Psoas muscle (tissue), 8 donors: ENCODE measurements around the gene PPP2R2D. TPM values are rescaled to one million over a fixed set of nuclear protein-coding genes. Genes with fewer than 3 reads are reported as not detected.
A peak's percentile ranks its signal among the peaks of the same experiment; 100 is the strongest.

Experiments used
- ATAC-seq, 4 donors: fragments of 200-7000 bp; cut with Tn5 transposase; one replicate each; pipeline ENCODE4 v1.9.1; 2020; ENCODE audit warnings: moderate library complexity in 3 of 4, mild to moderate bottlenecking in 2 of 4
- DNase-seq, 2 donors: peaks; one replicate each; pipeline ENCODE4 v3.0.0-alpha.2; 2020
- H3K27ac ChIP-seq: fragments of 200-600 bp; one replicate; pipeline ENCODE4 v1.8.0; 2022
- H3K27me3 ChIP-seq, 3 donors: fragments of 200-600 bp in 1 of 3; one replicate each; pipeline versions ENCODE4 v1.6.1 to v1.8.0; 2013 to 2022; ENCODE audit warnings: low read length in 2 of 3, mild to moderate bottlenecking in 2 of 3, moderate library complexity in 1 of 3; ENCODE audit not compliant: insufficient read depth in 3 of 3
- H3K36me3 ChIP-seq, 2 donors: fragments of 200-600 bp in 1 of 2; one replicate each; pipeline versions ENCODE4 v1.6.1 to v1.8.0; 2013 to 2022; ENCODE audit warnings: low read depth in 1 of 2, mild to moderate bottlenecking in 1 of 2, moderate library complexity in 1 of 2; ENCODE audit not compliant: insufficient read depth in 1 of 2
- H3K4me1 ChIP-seq: fragments of 200-600 bp; one replicate; pipeline ENCODE4 v1.8.0; 2022
- H3K4me3 ChIP-seq: fragments of 200-600 bp; one replicate; pipeline ENCODE4 v1.8.0; 2022; ENCODE audit warnings: mild to moderate bottlenecking
- H3K9me3 ChIP-seq: fragments of 200-600 bp; one replicate; pipeline ENCODE4 v1.8.0; 2022
- WGBS, 3 donors: extraction: QIAGEN DNeasy Blood & Tissue Kit; methylation state at CpG; one replicate each; pipeline versions ENCODE4 v1.1.6 to v1.1.7; 2013; 5-methylcytosine and 5-hydroxymethylcytosine counted together
- intact Hi-C, 2 donors: fragments of 100-400 bp; cut with DNase I; formaldehyde crosslinking; loops; one replicate each; pipeline versions ENCODE4 v1.11.0 to v1.14.2; 2022
- polyA plus RNA-seq, 3 donors: library from polyadenylated mRNA; stranded (reverse); fragments of 200-250 nt; gene quantifications; one replicate each; pipeline ENCODE4 v1.2.3, GENCODE V29; 2013
- total RNA-seq, 4 donors: library from RNA; stranded (reverse); fragmentation: NEBNext Ultra II Directional in 2 of 4; extraction: Animal tissue kit (Norgen Biotek cat#: 25700) in 2 of 4; gene quantifications; one replicate each; pipeline versions ENCODE4 v1.2.1 to v1.2.4, GENCODE V29; 2021 to 2023
- TF ChIP-seq, protein P1 (sequence below): fragments of 200-600 bp; IDR thresholded peaks from one replicate; pipeline ENCODE4 v1.8.0; 2022; ENCODE audit warnings: antibody characterized with exemption
- donor health status: healthy with polysubstance abuse.
- donor health status: DM: no; HTN: no; CAD: no; lungs with moderate emphysema.
- donor health status: Bipolar disorder and iron deficiency.
- donor health status: healthy.
- donor health status: DM: yes; HTN: yes; CAD: no.
- donor health status: DM: no; HTN: no; CAD: no.
- donor health status: DM: no; HTN: no; CAD: no.
- donor health status: DM: yes; HTN: yes; CAD: no.

The PPP2R2D gene
- total and polyA plus RNA-seq, 7 donors = 19.2 to 47.4 (median 25.7) TPM

DNA sequence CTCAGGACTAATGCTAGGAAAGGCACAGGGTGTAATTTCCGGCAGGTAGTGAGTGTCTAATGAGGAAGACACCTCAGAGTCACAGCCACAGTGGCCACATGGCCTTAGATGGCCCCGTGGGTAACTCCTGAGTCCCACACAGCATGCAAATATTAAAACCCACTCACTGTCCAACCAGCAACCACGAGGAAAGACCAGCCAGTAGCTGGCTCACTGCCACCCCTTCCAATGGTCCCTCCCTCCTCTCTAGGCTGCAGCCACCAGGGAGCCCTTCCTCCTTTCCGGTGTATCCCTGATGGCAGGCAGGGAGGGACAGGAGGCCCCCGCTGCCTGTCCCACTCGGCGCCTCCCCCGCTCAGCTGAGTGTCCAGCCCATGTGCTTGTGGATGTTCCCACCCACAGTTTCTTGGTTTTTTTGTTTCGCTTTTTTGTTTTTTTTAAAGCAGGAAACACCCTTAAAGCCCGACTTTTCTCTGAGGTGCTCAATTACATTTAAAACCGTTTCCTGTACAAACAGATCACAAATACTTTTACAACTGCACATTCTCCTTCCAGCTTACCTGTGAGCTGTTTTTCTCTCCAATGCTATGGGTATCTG lies 71.8 kb downstream of the PPP2R2D start:
- peaks cover 0 to 57% of the 10 kb centered on the region in 2 donors for H3K36me3 ChIP-seq
- TF ChIP-seq, protein P1, sequence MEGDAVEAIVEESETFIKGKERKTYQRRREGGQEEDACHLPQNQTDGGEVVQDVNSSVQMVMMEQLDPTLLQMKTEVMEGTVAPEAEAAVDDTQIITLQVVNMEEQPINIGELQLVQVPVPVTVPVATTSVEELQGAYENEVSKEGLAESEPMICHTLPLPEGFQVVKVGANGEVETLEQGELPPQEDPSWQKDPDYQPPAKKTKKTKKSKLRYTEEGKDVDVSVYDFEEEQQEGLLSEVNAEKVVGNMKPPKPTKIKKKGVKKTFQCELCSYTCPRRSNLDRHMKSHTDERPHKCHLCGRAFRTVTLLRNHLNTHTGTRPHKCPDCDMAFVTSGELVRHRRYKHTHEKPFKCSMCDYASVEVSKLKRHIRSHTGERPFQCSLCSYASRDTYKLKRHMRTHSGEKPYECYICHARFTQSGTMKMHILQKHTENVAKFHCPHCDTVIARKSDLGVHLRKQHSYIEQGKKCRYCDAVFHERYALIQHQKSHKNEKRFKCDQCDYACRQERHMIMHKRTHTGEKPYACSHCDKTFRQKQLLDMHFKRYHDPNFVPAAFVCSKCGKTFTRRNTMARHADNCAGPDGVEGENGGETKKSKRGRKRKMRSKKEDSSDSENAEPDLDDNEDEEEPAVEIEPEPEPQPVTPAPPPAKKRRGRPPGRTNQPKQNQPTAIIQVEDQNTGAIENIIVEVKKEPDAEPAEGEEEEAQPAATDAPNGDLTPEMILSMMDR = no peak
- no peaks in the 10 kb centered on the region for H3K9me3 ChIP-seq
- intact Hi-C loops = no loop called here
- H3K27ac ChIP-seq = peak overlapping the region; percentile 21
- no peak overlapping the region for H3K4me3 ChIP-seq
- peak; percentile 25 to 48 (median 35) for ATAC-seq
- DNase-seq = peak; percentile 60 to 83
- H3K4me1 ChIP-seq = peaks cover 45% of the 10 kb centered on the region
- WGBS, 3 donors = 41 to 49% (median 46%) methylated on average over 11 of the region's 11 CpGs
- H3K27me3 ChIP-seq = no peaks in the 10 kb centered on the region

DNA sequence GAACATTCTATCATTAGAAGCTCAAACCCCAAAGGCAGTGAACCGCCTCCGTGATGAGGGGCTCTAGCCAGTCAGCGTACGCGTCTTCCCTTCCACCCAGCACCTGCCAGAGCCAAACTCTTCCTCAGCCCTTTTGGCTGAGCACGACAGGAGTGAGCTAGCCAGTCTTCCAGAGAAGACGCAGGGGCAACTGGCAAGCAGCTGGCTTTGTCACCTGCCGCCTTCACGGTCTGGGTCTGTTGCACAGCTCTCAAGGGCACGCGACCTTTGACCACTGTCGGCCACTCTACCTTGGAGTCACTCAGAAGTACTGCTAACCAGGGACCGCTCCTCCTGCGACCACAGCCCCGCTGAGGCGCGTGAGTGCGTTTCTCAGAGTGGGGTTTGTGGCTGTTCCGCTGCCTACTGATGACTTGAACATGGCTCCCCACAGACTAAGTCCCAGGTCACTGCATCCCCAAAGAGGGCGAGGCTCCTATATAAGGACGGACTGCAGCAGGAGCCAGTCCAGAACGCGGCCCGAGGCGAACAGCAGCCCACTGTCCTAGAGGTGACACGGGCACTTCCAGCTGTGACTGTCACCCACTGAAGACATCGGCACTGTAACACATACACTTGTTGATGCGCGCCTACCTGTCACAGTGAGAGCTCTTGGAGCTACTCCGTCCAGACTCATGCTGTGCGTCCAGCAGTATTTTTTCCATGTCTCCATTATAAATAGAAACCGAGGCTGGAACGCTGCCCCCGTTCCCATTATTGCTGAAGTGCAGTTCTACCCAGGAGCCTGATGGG lies 72.5 kb downstream of the PPP2R2D start:
- ATAC-seq (peak; percentile 58 to 83 (median 74)), DNase-seq (peak in 1 of 2 donors; percentile 70)
- Histone ChIP-seq H3K36me3 (peaks cover 0 to 50% of the 10 kb centered on the region in 2 donors), H3K27me3 (no peaks in the 10 kb centered on the region), H3K27ac (peak overlapping the region; percentile 31), H3K4me3 (no peak overlapping the region), H3K9me3 (no peaks in the 10 kb centered on the region), H3K4me1 (peaks cover 49% of the 10 kb centered on the region)
- TF ChIP-seq, protein P1 = no peak
- 54 to 67% (median 59%) methylated on average over 34 of the region's 34 CpGs for WGBS, 3 donors
- intact Hi-C loops = no loop called here

DNA sequence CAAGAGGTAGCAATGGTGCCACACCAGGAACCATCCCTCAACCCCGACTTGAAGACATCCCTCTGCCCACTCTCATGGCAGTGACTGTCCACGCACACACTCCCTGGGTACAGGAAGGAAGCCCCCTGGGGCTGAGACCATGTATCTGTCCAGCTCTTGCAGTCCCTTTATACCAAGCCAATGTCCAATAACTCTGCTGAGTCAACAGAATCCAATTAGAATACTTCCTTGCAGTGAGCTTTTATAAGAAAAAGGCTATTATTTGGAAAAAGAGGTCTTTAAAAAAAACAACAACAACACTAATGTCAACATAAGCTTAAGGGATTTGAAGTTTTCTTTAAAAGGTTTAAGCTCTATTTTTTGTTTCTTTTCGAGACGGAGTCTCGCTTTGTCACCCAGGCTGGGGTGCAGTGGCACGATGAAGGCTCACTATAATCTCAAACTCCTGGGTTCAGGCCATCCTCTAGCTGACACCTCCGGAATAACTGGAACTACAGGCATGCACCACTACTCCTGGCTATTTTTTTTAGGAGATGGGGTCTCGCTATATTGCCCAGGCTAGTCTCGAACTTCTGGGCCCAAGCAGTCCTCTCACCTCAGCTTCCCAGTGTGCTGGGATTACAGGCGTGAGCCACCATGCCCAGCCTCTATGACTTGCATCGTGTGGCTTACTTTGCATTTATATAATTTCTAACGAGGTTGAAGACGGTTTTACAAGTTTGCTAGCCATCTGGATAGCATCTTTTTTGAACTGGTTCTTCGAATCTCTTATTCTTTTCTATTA lies 73.4 kb downstream of the PPP2R2D start:
- ATAC-seq = peak in 3 of 4 donors; percentile 21 to 24 (median 23)
- H3K27ac ChIP-seq = peak overlapping the region; percentile 31
- peaks cover 56% of the 10 kb centered on the region for H3K4me1 ChIP-seq
- no peaks in the 10 kb centered on the region for H3K27me3 ChIP-seq
- intact Hi-C loops = no loop called here
- DNase-seq = no peak
- H3K4me3 ChIP-seq = no peak overlapping the region
- TF ChIP-seq, protein P1 = no peak
- H3K36me3 ChIP-seq = peaks cover 0 to 41% of the 10 kb centered on the region in 2 donors
- WGBS, 3 donors = 83 to 87% (median 85%) methylated on average over 14 of the region's 14 CpGs
- no peaks in the 10 kb centered on the region for H3K9me3 ChIP-seq

DNA sequence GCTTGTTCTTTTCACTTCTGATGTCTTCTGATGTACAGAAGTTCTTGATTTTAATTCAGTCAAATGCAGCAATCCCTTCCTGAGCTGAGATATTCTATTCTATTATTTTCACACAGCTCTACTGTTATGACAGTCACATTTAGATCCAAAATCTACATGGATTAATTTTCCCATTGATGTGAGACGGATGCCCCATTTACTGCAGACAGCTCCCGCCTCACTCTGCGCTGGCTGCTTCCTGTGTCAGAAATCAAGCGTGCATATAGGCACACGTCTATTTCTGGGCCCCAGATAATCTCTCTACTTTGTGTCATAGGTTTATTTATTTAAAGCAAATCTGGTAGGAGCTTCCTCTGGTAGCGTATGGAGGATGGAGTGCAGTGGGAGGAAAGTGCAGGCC lies 74.2 kb downstream of the PPP2R2D start:
- TF ChIP-seq, protein P1 = no peak
- WGBS, 3 donors = 71 to 81% (median 73%) methylated on average over 6 of the region's 6 CpGs
- no peak for ATAC-seq
- H3K9me3 ChIP-seq = no peaks in the 10 kb centered on the region
- no peaks in the 10 kb centered on the region for H3K27me3 ChIP-seq
- H3K4me3 ChIP-seq = no peak overlapping the region
- H3K36me3 ChIP-seq = peaks cover 0 to 33% of the 10 kb centered on the region in 2 donors
- H3K4me1 ChIP-seq = peaks cover 62% of the 10 kb centered on the region
- intact Hi-C loops = no loop called here
- DNase-seq = no peak
- no peak overlapping the region for H3K27ac ChIP-seq
